Measurements from ENCODE around the gene SLC16A12. TPM values are rescaled to one million over a fixed set of nuclear protein-coding genes. Genes with fewer than 3 reads are reported as not detected.

SLC16A12 gene
- polyA plus RNA-seq, 1 donor (not counting 4 experiments of a cell fraction or from before 2014, with no cell fraction given): 0.10 TPM

GRCh38 chr10:89555688-89556445 is 20.5 kb upstream of the SLC16A12 start:
- Histone ChIP-seq H3K9me1 (ENCODE audit: control insufficient read depth, extremely low read depth, insufficient read depth, low read length) (no peaks in the 10 kb centered on the region), H3K9me3 (ENCODE audit: control insufficient read depth, low read depth, low read length) (no peaks in the 10 kb centered on the region), H3K79me2 (ENCODE audit: control insufficient read depth, insufficient read depth, low read length) (no peaks in the 10 kb centered on the region), H3K27ac (ENCODE audit: control insufficient read depth, insufficient read depth, low read length) (no peak overlapping the region), H3K9ac (ENCODE audit: control insufficient read depth, extremely low read depth, insufficient read depth, low read length) (no peak overlapping the region), H3K27me3 (ENCODE audit: control insufficient read depth, extremely low read depth, insufficient read depth, low read length) (no peaks in the 10 kb centered on the region), H4K20me1 (ENCODE audit: control insufficient read depth, extremely low read depth, insufficient read depth, low read length) (no peaks in the 10 kb centered on the region), H3K4me3 (ENCODE audit: control insufficient read depth in 2 of 3, extremely low read depth in 1 of 3, insufficient read depth in 2 of 3, low read depth in 1 of 3, low read length in 3 of 3) (no peak overlapping the region), H3K4me1 (ENCODE audit: control insufficient read depth, extremely low read depth, insufficient read depth, low read length) (peaks cover 10% of the 10 kb centered on the region), H2AFZ (ENCODE audit: control insufficient read depth, low read length) (no peak overlapping the region), H3K36me3 (ENCODE audit: control insufficient read depth in 2 of 2, extremely low read depth in 1 of 2, insufficient read depth in 2 of 2, low read length in 2 of 2) (no peaks in the 10 kb centered on the region), H3K4me2 (ENCODE audit: control insufficient read depth, extremely low read depth, insufficient read depth, low read depth, low read length) (no peak overlapping the region)
- dilution Hi-C loops (cut with MboI; ENCODE audit: extremely low pct_ligation_motif_present, low sequenced_read_pairs): no loop called here
- TF ChIP-seq EZH2 (IDR thresholded peaks at IDR 0.05; ENCODE audit: low read length) (no peak), CTCF (optimal IDR thresholded peaks at IDR 0.05 in 1 of 3, IDR thresholded peaks at IDR 0.05 in 1 of 3, conservative IDR thresholded peaks at IDR 0.05 in 1 of 3; ENCODE audit: extremely low read depth in 1 of 3, insufficient read depth in 2 of 3, low read length in 3 of 3) (peak in 1 of 3 experiments; percentile 51)
- no peak for DNase-seq (ENCODE audit: low read depth, low spot score)
- FAIRE-seq: no peak

DNA sequence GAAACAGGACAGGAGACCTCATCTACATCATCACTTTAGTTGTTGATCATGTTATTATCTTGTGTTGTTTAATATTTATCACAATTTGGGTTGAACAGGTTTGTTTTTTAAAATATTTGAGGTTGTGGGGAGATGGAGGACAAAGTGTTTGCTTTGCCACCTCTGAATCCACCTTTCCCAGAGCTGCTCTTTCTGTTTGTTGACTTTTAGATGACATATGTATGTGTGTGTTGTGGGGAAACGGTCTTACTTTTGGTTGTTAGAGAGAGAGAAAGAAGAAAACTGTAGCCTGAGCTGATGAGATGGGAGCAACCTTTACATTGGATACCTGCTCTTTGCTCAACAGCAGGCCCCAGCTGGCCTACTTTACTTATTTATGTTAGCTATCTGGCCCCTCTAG is 19.0 kb upstream of the SLC16A12 start:
- H3K9me1 ChIP-seq (ENCODE audit: control insufficient read depth, extremely low read depth, insufficient read depth, low read length): no peaks in the 10 kb centered on the region
- H2AFZ ChIP-seq (ENCODE audit: control insufficient read depth, low read length): no peak overlapping the region
- FAIRE-seq: peak; percentile 23
- TF ChIP-seq EZH2 (IDR thresholded peaks at IDR 0.05; ENCODE audit: low read length): no peak
- no peak for TF ChIP-seq CTCF (optimal IDR thresholded peaks at IDR 0.05 in 1 of 3, IDR thresholded peaks at IDR 0.05 in 1 of 3, conservative IDR thresholded peaks at IDR 0.05 in 1 of 3; ENCODE audit: extremely low read depth in 1 of 3, insufficient read depth in 2 of 3, low read length in 3 of 3)
- no peak overlapping the region for H3K27ac ChIP-seq (ENCODE audit: control insufficient read depth, insufficient read depth, low read length)
- no peaks in the 10 kb centered on the region for H3K36me3 ChIP-seq (ENCODE audit: control insufficient read depth in 2 of 2, extremely low read depth in 1 of 2, insufficient read depth in 2 of 2, low read length in 2 of 2)
- no peak overlapping the region for H3K4me3 ChIP-seq (ENCODE audit: control insufficient read depth in 2 of 3, extremely low read depth in 1 of 3, insufficient read depth in 2 of 3, low read depth in 1 of 3, low read length in 3 of 3)
- peaks cover 16% of the 10 kb centered on the region for H3K4me1 ChIP-seq (ENCODE audit: control insufficient read depth, extremely low read depth, insufficient read depth, low read length)
- no peaks in the 10 kb centered on the region for H4K20me1 ChIP-seq (ENCODE audit: control insufficient read depth, extremely low read depth, insufficient read depth, low read length)
- H3K9ac ChIP-seq (ENCODE audit: control insufficient read depth, extremely low read depth, insufficient read depth, low read length): no peak overlapping the region
- no peak overlapping the region for H3K4me2 ChIP-seq (ENCODE audit: control insufficient read depth, extremely low read depth, insufficient read depth, low read depth, low read length)
- H3K27me3 ChIP-seq (ENCODE audit: control insufficient read depth, extremely low read depth, insufficient read depth, low read length): no peaks in the 10 kb centered on the region
- H3K9me3 ChIP-seq (ENCODE audit: control insufficient read depth, low read depth, low read length): no peaks in the 10 kb centered on the region
- dilution Hi-C loops (cut with MboI; ENCODE audit: extremely low pct_ligation_motif_present, low sequenced_read_pairs): no loop called here
- no peak for DNase-seq (ENCODE audit: low read depth, low spot score)
- no peaks in the 10 kb centered on the region for H3K79me2 ChIP-seq (ENCODE audit: control insufficient read depth, insufficient read depth, low read length)

Measured in keratinocyte (primary cell).